Suprapubic skin (tissue), 4 donors: ENCODE measurements around the gene CNTD1.

ENCODE experiments used
- POLR2A ChIP-seq, 2 donors: fragments of 450-650 bp; IDR thresholded peaks; one replicate each; pipeline ENCODE4 v1.6.1; 2017; ENCODE audit warnings: antibody characterized with exemption in 2 of 2, mild to moderate bottlenecking in 2 of 2, moderate library complexity in 2 of 2
- POLR2AphosphoS5 ChIP-seq, 3 donors: sonication (generic); formaldehyde crosslinking; IDR thresholded peaks; one replicate each; pipeline ENCODE4 v1.6.1; 2017; ENCODE audit warnings: antibody characterized with exemption in 3 of 3
- TF ChIP-seq, protein P1 (sequence below), 2 donors: fragments of 200-600 bp in 1 of 2; fragments of 450-650 bp in 1 of 2; sonication (generic) in 1 of 2; IDR thresholded peaks; one replicate each; pipeline ENCODE4 v1.5.1; 2016 to 2019; ENCODE audit warnings: antibody characterized with exemption in 2 of 2, mild to moderate bottlenecking in 1 of 2, moderate library complexity in 1 of 2

DNA sequence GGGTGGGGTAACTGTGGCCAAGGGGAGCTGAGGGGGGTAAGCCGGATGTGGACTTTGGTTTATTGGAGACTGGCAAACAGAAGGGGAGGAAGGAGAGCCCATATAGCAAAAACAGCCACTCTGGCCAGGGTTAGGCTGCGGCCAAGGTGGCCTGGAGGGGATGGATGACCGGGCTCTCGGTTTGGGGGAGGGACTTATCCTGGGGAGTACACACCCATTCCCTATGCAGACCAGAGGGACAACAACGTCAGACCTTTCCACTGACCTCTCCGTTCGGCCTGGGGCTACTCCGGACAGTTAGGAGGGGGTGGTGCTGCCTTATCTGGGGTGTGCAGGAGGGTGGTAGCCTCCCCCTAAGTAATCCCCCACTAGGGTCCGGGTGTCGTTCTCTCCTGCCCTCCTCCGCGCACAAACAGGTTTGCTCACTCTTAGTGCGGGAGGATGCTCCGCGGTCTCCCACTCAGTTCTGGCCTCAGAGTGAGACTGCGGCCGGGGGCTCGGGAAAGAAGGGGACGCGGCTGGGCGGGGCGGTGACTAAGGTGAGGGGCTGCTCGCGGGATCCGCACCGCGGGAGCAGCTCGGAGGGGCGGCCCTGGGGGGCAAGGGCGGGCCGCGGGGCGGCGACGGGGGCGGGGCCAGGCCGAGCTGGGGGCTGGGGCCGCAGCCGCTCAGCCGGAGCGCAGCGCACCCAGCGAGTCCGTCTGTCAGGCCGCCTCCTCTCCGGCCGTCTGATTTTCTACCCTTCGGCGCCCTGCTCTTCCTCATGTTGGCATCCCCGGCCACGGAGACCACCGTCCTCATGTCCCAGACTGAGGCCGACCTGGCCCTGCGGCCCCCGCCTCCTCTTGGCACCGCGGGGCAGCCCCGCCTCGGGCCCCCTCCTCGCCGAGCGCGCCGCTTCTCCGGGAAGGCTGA, 18.5 kb upstream of the CNTD1 start, which contains the start of gene WNK4:
- no peak for TF ChIP-seq POLR2A (IDR thresholded peaks at IDR 0.05)
- TF ChIP-seq, protein P1, sequence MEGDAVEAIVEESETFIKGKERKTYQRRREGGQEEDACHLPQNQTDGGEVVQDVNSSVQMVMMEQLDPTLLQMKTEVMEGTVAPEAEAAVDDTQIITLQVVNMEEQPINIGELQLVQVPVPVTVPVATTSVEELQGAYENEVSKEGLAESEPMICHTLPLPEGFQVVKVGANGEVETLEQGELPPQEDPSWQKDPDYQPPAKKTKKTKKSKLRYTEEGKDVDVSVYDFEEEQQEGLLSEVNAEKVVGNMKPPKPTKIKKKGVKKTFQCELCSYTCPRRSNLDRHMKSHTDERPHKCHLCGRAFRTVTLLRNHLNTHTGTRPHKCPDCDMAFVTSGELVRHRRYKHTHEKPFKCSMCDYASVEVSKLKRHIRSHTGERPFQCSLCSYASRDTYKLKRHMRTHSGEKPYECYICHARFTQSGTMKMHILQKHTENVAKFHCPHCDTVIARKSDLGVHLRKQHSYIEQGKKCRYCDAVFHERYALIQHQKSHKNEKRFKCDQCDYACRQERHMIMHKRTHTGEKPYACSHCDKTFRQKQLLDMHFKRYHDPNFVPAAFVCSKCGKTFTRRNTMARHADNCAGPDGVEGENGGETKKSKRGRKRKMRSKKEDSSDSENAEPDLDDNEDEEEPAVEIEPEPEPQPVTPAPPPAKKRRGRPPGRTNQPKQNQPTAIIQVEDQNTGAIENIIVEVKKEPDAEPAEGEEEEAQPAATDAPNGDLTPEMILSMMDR (IDR thresholded peaks at IDR 0.05): no peak
- no peak for TF ChIP-seq POLR2AphosphoS5 (IDR thresholded peaks at IDR 0.05)
